Activated T-helper 1 cell treated with anti-CD3 and anti-CD28 coated beads, Interleukin-2, amount 50 U/mL, for 16 hours (primary cell): ENCODE measurements around the gene BNC2.

Source experiments
- DNase-seq, 2 donors: peaks; one replicate each; pipeline ENCODE4 v3.0.0-alpha.2; 2020; ENCODE audit warnings: low read depth in 1 of 2, low spot score in 1 of 2

Gene BNC2

GRCh38 chr9:16680541-16680940, 189.9 kb downstream of the BNC2 start:
- DNase-seq, result no peak

DNA sequence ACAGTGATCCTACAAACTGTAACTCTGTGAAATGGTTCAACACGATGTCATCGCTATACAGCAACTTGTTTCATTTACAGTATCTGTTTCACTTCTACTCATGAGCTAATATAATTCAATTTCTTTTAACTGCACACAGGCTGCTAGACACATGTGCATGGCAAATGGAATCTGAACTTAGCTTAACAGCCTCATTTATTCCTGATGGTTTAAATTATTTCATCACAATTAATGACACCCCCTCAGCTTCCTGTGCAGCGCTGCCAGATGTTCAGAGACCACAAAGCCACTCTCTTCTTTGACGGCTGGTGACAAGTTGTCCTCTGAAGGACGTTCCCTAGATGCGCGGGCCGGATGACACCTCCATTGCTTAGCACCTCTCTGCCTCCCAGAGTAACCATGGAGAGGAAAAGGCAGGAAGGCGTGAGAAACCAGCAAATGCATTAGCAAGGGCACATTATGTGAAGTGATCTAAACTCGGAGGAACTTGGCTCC, 191.1 kb downstream of the BNC2 start:
- DNase-seq, result no peak

GRCh38 chr9:16676519-16676918, 194.0 kb downstream of the BNC2 start:
- DNase-seq, result no peak

GRCh38 chr9:16675131-16675530, 195.3 kb downstream of the BNC2 start:
- no peak for DNase-seq

GRCh38 chr9:16673171-16673570, 197.3 kb downstream of the BNC2 start:
- no peak for DNase-seq

DNA sequence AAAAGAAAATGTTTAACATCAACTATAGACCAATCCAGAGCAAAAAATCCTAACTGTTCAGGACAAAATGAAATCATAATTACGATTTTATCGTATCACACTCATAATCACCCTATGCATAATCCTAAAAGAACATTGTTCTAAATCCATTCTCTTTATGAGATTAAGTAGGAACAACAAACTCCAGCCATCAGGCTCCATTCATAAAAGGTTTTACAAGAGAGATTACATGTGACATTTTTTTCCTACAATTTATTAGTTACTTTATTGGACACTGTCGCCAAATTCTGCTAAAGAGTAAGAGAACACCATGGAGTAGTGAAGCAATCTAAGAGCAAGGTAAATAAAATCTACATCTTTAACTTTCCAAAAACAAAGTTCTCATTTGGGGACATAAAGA, 198.0 kb downstream of the BNC2 start:
- no peak for DNase-seq

DNA sequence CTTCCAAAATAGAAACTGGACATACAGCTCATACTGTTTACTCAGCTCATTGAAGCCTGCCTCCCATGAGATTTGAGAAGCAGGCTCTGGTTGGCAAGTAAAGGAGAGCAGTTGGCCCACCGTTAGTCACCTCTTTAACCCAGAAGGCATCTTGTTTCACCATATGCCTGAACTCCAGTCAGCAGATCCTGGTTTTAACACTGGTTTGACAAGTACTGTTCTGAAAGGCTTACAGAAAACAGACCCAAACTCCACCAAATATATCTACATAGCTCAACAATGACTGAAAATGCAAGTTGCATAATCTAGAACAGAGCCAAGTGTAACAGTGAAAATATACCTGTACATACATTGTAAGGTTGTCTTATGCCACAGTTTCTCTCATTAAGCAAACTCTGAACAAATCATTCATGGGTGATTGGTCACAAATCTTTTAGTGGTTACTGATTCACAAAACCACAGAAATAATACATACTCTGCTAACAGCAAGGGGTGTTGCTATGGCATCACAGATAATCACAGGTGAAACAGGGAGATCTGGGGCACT, 198.8 kb downstream of the BNC2 start:
- DNase-seq, result no peak

- DNase-seq, result no peak
Observed at GRCh38 chr9:16670791-16671190, 199.7 kb downstream of the BNC2 start.

- no peak for DNase-seq
Observed at GRCh38 chr9:16668734-16669295, 201.7 kb downstream of the BNC2 start.

- DNase-seq, result no peak
Observed at GRCh38 chr9:16664211-16664610, 206.3 kb downstream of the BNC2 start.

DNA sequence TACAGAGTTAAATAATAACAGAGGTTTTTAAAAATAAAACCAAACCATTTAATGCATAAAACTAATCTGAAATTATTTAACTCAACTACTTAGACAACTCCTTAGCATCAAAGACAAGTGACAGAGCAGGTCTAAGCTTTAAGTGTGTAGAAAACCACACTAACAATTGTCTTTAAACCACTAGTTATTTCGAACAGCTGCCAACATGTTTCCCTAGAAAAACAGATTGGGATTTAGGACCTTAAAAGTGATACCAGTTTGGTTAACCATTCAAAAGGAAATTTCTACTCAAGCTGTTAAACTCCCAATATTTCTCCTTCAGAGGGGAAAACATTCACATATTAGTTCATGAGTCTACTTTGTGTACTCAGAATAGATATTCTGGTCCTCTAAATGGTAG, 208.7 kb downstream of the BNC2 start:
- no peak for DNase-seq

GRCh38 chr9:16659096-16659495, 211.4 kb downstream of the BNC2 start:
- DNase-seq, result no peak

GRCh38 chr9:16656432-16657169, 213.9 kb downstream of the BNC2 start:
- DNase-seq, result no peak

DNA sequence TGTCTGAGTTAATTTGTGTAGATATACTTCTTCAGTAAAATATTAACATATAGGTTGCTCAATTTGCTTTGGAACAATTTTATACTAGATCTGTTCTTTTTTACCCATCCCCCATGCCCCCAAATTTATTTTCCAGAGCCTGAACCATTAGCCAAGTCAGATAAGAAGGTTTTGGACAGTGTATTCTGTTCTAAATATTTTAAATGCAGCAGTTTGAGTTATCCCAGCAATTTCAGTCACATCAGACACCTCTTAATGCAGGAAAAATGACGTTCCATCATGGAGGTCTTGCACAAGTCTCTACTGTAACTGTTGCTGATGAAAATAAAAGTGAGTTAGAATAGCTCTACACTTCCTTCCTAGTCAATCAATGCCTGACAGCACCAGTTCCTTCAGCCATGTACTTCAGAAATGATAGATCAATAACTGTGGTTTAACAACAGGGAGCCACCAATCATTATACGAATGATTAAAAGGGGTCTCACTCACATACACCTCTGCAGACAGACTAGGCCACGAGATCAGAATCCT, 215.8 kb downstream of the BNC2 start:
- no peak for DNase-seq

DNA sequence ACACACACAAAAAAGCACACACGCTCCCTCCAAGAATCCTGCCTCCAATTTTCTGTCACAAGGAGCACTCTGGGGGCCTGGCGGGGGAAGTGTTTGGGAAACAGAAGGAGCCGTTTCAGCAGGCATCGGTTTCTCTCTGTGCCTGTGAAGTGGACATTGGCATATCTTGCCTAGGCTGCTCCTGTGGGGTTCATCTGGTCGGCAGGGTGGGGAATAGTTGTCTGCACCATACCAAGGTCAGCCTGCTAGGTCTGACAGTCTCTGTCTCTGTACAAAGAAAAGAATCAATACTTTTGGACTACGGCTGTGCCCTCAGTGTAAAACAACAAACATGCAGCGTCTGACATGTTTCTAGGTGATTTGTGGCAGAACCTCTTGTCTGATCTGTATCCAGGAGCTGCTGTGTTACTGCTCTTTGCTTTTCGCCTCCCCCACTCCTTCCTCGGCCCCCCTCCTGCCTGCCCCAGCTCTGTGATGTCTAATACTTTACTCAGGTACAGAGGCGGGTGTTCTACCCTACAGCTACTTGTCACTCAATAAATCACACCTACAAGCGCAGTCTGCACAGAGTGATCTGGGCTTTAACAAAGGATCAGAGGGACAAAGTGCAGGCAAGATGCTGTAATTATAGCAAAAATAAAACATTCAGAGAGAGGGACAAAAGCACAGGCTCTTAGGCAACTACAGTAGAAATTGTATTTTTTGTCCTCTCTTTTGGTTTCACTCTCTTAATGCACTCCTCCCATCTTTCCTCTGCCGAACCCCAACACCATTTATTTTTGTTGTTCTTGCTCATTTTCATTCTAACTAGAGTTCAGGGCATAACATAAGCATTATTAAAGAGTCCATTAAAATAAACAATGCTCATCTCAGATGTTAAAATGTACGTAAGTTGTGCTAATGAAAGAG, 216.7 kb downstream of the BNC2 start:
- no peak for DNase-seq

DNA sequence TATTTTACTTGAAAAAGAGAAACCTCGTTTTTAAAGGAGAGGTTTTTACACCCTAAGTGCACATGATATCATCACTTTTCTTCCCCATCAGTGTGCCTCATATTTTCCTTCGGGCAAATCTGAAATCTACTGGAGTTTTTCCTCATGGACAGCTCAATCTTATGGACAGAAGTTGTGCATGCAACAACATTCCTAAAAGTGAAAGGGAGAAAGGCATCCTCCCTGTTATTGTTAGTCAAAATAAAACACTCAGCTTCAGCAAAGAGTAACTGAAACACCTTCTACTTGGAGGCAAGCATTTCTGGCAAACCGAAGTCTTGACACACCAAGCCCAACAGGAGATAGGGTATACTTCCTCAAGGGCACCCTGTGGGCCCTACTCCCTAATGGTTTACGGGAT, 217.9 kb downstream of the BNC2 start:
- DNase-seq, result no peak

DNA sequence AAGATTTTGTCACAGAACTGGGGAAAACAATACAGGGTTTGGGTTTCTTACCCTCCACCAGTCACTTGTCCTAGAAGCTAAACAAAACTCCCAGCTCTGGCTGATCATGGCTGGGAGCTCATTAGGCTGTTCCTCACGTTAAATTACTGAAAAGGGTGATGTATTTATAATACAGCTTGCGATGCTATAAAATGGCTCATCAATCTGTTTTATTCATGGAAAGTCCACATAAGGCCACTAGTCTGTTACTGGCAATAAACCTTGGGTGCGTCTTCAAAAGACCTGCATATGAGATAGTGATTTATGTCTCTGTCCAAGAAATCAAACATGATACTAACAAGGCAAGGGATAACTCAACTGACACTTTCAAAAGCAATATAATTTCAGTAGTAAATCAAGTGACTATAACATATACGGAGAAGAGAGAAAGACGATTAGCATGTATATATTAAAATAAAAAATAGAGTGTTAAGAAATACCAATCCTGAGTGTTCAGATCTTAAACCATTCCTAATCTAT, 219.0 kb downstream of the BNC2 start:
- no peak for DNase-seq

DNA sequence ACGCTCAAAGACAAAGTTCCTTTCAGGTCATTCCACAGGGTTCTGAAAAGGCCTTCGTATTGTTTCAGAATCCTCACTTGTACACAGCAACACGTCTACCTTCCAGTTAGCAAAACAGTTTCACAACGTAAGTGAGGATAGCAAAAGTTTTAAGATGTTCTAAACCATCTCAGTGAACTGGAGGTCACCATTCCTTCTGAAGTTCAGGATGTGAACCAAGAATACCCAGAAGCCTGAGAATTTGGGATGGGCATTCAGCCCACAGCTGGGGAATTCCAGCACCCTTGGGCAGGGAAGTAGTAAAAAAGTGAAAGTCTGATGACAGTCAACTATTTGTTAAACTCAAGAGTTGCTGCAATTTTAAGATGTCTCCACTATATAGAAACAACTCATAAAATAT, 224.5 kb downstream of the BNC2 start:
- DNase-seq, result no peak

GRCh38 chr9:16642421-16643109, 227.9 kb downstream of the BNC2 start:
- DNase-seq, result no peak

DNA sequence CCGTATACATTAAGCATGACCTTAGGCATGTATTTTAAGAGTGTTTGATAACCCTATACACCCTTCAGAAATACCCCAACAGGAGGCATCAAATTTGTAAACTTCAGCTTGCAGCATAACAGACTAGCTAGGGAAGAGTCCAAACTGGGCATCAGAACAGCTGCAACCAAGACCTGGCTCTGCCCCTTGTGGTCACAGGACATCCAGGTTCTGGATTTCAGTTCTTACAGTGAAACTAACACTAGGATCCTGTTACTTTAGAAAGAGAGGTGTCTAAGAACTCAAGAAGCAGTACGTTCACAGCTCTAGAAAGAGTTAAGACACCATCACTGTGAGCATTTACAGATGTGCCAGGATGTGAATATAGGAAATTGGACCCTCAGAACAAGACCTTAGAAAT, 229.8 kb downstream of the BNC2 start:
- no peak for DNase-seq

- DNase-seq, result no peak
Observed at GRCh38 chr9:16639644-16640043, 230.8 kb downstream of the BNC2 start.
